ENCODE data around the gene LY9. TPM values are rescaled to one million over a fixed set of nuclear protein-coding genes. Genes with fewer than 3 reads are reported as not detected.
A peak's percentile ranks its signal among the peaks of the same experiment; 100 is the strongest.

LY9 gene
- total and polyA plus RNA-seq, 3 donors from 2014 or later, result 0.68 to 0.71 TPM; not detected in 1

DNA sequence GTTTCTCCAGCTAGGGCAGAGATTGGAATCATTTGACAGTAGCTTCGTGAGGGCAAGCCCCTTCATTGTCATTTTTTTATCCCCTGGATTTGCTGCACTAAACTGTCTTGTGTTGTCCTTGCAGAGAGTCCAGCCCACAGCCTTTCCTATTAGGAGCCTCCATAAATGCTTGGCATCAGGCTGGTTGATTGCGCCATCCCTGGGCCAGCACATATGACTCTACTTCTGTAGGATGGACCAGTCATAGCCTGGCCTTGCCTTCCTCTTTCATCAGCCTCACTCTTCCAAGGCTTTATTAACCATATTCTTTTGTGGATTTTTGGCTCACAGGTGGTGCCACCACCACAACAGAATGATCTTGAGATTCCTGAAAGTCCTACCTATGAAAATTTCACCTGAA lies 31.4 kb downstream of the LY9 start:
- no peak for DNase-seq
- Histone ChIP-seq H3K27me3 (no peaks in the 10 kb centered on the region), H3K4me1 (no peaks in the 10 kb centered on the region), H3K36me3 (ENCODE audit: low read depth, missing control alignments) (no peaks in the 10 kb centered on the region), H3K4me3 (no peak overlapping the region), H3K9me3 (no peaks in the 10 kb centered on the region), H3K27ac (no peak overlapping the region)
- WGBS, 2 donors, result 84 to 100% methylated on average over 2 of the region's 2 CpGs
- intact Hi-C loops (cut with DNase I; ENCODE audit: low total_unique reads), result no loop called here
- TF ChIP-seq POLR2A (IDR thresholded peaks at IDR 0.05) (no peak), CTCF (IDR thresholded peaks at IDR 0.05) (no peak)

GRCh38 chr1:160829766-160830165 lies 33.8 kb downstream of the LY9 start:
- Histone ChIP-seq H3K36me3 (ENCODE audit: low read depth, missing control alignments) (no peaks in the 10 kb centered on the region), H3K27me3 (no peaks in the 10 kb centered on the region), H3K27ac (no peak overlapping the region), H3K4me3 (no peak overlapping the region), H3K9me3 (no peaks in the 10 kb centered on the region), H3K4me1 (no peaks in the 10 kb centered on the region)
- no peak for TF ChIP-seq POLR2A (IDR thresholded peaks at IDR 0.05)
- TF ChIP-seq CTCF (IDR thresholded peaks at IDR 0.05), result no peak
- WGBS, 2 donors, result 90 to 93% methylated on average over 1 of the region's 1 CpG
- intact Hi-C loops (cut with DNase I; ENCODE audit: low total_unique reads), result no loop called here
- no peak for DNase-seq

- intact Hi-C loops (cut with DNase I; ENCODE audit: low total_unique reads), result no loop called here
- H3K27me3 ChIP-seq, result no peaks in the 10 kb centered on the region
- no peaks in the 10 kb centered on the region for H3K9me3 ChIP-seq
- H3K36me3 ChIP-seq (ENCODE audit: low read depth, missing control alignments), result no peaks in the 10 kb centered on the region
- no peak overlapping the region for H3K27ac ChIP-seq
- no peaks in the 10 kb centered on the region for H3K4me1 ChIP-seq
- TF ChIP-seq POLR2A (IDR thresholded peaks at IDR 0.05), result no peak
- TF ChIP-seq CTCF (IDR thresholded peaks at IDR 0.05), result peak; percentile 50 to 69 (median 66)
- DNase-seq, result peak; percentile 72
- WGBS, 2 donors, result 67 to 68% methylated on average over 8 of the region's 8 CpGs
- no peak overlapping the region for H3K4me3 ChIP-seq
These were observed 34.6 kb downstream of the LY9 start for GRCh38 chr1:160830321-160831153.

DNA sequence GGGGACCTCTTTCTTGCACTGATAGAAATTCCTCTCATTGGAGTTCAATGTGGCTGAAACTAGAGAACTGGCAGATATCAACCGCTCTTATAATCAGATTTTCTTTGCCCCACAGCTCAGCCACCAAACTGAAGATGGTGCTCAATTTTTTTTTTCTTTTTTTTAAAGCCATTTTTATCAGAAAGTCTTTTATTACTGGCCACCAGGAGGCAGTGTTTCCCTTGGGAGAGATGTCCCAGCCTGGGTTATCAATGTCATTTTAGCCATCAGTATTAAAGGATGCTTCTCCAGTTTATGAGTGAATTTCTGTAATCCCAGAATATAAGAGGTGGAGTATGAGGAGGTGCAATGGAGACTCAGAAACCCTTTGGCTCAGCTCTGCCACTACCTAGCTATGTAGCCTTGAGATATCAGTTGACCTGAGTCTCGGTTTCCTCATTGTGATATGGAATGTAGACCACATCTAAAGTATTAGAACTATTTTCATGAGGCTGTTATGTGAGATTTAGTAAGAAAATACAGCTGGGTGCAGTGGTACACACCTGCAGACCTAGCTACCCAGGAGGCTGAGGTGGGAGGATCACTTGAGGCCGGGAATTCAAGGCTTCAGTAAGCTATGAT lies 39.1 kb downstream of the LY9 start:
- H3K27ac ChIP-seq, result no peak overlapping the region
- TF ChIP-seq CTCF (IDR thresholded peaks at IDR 0.05), result peak; percentile 60 to 80 (median 80)
- no peak for TF ChIP-seq POLR2A (IDR thresholded peaks at IDR 0.05)
- H3K36me3 ChIP-seq (ENCODE audit: low read depth, missing control alignments), result no peaks in the 10 kb centered on the region
- H3K9me3 ChIP-seq, result no peaks in the 10 kb centered on the region
- DNase-seq, result no peak
- intact Hi-C loops (cut with DNase I; ENCODE audit: low total_unique reads), result no loop called here
- H3K4me3 ChIP-seq, result no peak overlapping the region
- H3K27me3 ChIP-seq, result no peaks in the 10 kb centered on the region
- peaks cover 14% of the 10 kb centered on the region for H3K4me1 ChIP-seq
- 89% methylated on average over 3 of the region's 3 CpGs for WGBS, 2 donors

Data from testis (tissue), 3 donors.